ENCODE results near the gene PAK5. TPM values are rescaled to one million over a fixed set of nuclear protein-coding genes. Genes with fewer than 3 reads are reported as not detected.

The PAK5 gene
- total RNA-seq, 1 experiment from 2014 or later = not detected

DNA sequence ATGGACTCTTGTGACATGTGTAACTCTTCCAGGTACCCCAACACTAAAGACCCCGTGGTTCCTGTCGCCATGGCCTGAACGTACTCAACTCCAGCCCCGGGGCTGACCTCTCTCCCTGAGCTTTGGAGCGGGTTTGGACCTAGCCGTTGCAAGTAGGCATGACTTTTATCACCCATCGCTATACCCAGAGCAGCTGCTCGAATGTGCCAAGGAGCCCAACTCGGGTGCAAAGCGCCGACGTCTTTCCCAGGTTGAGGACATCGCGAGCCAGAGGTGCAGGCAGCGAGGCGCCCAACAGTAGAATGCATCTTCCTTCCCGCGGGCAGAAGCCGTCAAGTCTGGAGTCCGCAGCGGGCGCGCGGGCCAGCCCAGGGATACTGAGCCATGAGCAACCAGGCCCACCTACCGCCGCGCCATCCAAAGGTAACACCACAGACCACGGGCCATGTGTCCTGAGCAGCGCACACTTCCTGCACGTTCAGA is 330.1 kb downstream of the PAK5 start:
- no peak for TF ChIP-seq SIN3A (IDR thresholded peaks at IDR 0.05; ENCODE audit: borderline replicate concordance, insufficient read depth, low read depth, low read length)
- no peak for TF ChIP-seq POLR2AphosphoS5 (IDR thresholded peaks at IDR 0.05; ENCODE audit: low read depth, low read length)
- TF ChIP-seq, protein P1, sequence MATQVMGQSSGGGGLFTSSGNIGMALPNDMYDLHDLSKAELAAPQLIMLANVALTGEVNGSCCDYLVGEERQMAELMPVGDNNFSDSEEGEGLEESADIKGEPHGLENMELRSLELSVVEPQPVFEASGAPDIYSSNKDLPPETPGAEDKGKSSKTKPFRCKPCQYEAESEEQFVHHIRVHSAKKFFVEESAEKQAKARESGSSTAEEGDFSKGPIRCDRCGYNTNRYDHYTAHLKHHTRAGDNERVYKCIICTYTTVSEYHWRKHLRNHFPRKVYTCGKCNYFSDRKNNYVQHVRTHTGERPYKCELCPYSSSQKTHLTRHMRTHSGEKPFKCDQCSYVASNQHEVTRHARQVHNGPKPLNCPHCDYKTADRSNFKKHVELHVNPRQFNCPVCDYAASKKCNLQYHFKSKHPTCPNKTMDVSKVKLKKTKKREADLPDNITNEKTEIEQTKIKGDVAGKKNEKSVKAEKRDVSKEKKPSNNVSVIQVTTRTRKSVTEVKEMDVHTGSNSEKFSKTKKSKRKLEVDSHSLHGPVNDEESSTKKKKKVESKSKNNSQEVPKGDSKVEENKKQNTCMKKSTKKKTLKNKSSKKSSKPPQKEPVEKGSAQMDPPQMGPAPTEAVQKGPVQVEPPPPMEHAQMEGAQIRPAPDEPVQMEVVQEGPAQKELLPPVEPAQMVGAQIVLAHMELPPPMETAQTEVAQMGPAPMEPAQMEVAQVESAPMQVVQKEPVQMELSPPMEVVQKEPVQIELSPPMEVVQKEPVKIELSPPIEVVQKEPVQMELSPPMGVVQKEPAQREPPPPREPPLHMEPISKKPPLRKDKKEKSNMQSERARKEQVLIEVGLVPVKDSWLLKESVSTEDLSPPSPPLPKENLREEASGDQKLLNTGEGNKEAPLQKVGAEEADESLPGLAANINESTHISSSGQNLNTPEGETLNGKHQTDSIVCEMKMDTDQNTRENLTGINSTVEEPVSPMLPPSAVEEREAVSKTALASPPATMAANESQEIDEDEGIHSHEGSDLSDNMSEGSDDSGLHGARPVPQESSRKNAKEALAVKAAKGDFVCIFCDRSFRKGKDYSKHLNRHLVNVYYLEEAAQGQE (IDR thresholded peaks at IDR 0.05; ENCODE audit: insufficient read depth in 1 of 2, low read depth in 2 of 2, low read length in 1 of 2) = no peak
- intact Hi-C loops (cut with micrococcal nuclease; ENCODE audit: unreplicated experiment) = no loop called here
- peaks cover 20% of the 10 kb centered on the region for H3K27me3 ChIP-seq (ENCODE audit: control insufficient read depth, insufficient read depth, low read length)

DNA sequence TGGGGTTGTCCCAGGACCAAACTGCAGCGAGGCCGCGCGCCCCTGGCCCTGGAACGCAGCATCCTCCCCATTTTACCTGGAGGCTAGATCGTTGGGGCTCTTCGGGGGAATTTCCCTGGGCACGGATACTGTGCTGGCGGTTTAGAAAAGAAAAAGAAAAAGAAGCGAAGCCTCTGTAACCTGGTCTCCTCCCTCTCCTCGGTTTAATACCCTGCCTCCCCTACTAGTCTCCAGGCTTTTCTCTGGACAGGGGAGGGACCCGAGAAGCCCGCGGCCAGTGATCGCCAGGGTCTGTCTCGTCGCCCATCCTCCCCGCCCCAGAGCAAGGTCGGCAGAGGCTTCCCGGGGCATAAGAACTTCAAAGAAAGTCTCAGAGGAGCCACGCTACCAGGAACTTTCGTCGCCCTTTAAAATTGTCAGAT is 330.6 kb downstream of the PAK5 start:
- ChIA-PET CTCF (no interaction called here), POLR2A (no interaction called here)
- in situ Hi-C loops (cut with HindIII; ENCODE audit: low pct_unique_long_range_greater_than_20kb, low sequenced_read_pairs) = no loop called here
- DNase-seq (ENCODE audit: low read depth, low spot score) (no peak), ATAC-seq (peak; percentile 35; the same call in 1 of the 2 replicates)
- Histone ChIP-seq H3K4me3 (ENCODE audit: low read depth in 2 of 2, low read length in 2 of 2) (0 out of 4 replicates have a peak overlapping the region, but pooled peaks of 1 of the 2 experiments have one; percentile 2), H3K4me1 (ENCODE audit: control insufficient read depth, insufficient read depth, low read length) (no peaks in the 10 kb centered on the region; the same call in 1 of the 2 replicates), H3K27ac (ENCODE audit: low read length) (no peak overlapping the region), H3K36me3 (ENCODE audit: control insufficient read depth, insufficient read depth, low read length) (no peaks in the 10 kb centered on the region; the same call in 1 of the 2 replicates), H3K27me3 (ENCODE audit: control insufficient read depth, insufficient read depth, low read length) (peaks cover 15% of the 10 kb centered on the region), H3K9me3 (ENCODE audit: control insufficient read depth, insufficient read depth, low read depth, low read length) (no peaks in the 10 kb centered on the region)
- TF ChIP-seq, protein P2, sequence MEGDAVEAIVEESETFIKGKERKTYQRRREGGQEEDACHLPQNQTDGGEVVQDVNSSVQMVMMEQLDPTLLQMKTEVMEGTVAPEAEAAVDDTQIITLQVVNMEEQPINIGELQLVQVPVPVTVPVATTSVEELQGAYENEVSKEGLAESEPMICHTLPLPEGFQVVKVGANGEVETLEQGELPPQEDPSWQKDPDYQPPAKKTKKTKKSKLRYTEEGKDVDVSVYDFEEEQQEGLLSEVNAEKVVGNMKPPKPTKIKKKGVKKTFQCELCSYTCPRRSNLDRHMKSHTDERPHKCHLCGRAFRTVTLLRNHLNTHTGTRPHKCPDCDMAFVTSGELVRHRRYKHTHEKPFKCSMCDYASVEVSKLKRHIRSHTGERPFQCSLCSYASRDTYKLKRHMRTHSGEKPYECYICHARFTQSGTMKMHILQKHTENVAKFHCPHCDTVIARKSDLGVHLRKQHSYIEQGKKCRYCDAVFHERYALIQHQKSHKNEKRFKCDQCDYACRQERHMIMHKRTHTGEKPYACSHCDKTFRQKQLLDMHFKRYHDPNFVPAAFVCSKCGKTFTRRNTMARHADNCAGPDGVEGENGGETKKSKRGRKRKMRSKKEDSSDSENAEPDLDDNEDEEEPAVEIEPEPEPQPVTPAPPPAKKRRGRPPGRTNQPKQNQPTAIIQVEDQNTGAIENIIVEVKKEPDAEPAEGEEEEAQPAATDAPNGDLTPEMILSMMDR (IDR thresholded peaks at IDR 0.05) = no peak
- TF ChIP-seq, protein P1 (IDR thresholded peaks at IDR 0.05; ENCODE audit: insufficient read depth in 1 of 2, low read depth in 2 of 2, low read length in 1 of 2) = no peak
- TF ChIP-seq SIN3A (IDR thresholded peaks at IDR 0.05; ENCODE audit: borderline replicate concordance, insufficient read depth, low read depth, low read length) (no peak), POLR2AphosphoS5 (IDR thresholded peaks at IDR 0.05; ENCODE audit: low read depth, low read length) (no peak), TCF7L2 (IDR thresholded peaks at IDR 0.05; ENCODE audit: low read depth, low read length) (no peak)
- intact Hi-C loops (cut with micrococcal nuclease; ENCODE audit: unreplicated experiment) = no loop called here
- BruUV-seq (replicated peaks) = no TSS peak

More for the DNA sequence above, 330.1 kb downstream of the PAK5 start:
- no peak overlapping the region for H3K27ac ChIP-seq (ENCODE audit: low read length)
- CTCF ChIA-PET = no interaction called here
- POLR2A ChIA-PET = no interaction called here
- in situ Hi-C loops (cut with HindIII; ENCODE audit: low pct_unique_long_range_greater_than_20kb, low sequenced_read_pairs) = no loop called here
- H3K36me3 ChIP-seq (ENCODE audit: control insufficient read depth, insufficient read depth, low read length) = no peaks in the 10 kb centered on the region; the same call in 1 of the 2 replicates
- DNase-seq (ENCODE audit: low read depth, low spot score) = no peak
- ATAC-seq = no peak
- no TSS peak for BruUV-seq (replicated peaks)
- no peak overlapping the region for H3K4me3 ChIP-seq (ENCODE audit: low read depth in 2 of 2, low read length in 2 of 2)
- no peaks in the 10 kb centered on the region for H3K9me3 ChIP-seq (ENCODE audit: control insufficient read depth, insufficient read depth, low read depth, low read length)
- no peaks in the 10 kb centered on the region; the same call in 1 of the 2 replicates for H3K4me1 ChIP-seq (ENCODE audit: control insufficient read depth, insufficient read depth, low read length)

Data from Panc1 (cell line).